Measurements from ENCODE around the gene SLC24A3.

GRCh38 chr20:19765913-19766312, 553.5 kb downstream of the SLC24A3 start:
- TF ChIP-seq CTCF (IDR thresholded peaks at IDR 0.05; ENCODE audit: poor library complexity) (no peak), EZH2 (IDR thresholded peaks at IDR 0.05; ENCODE audit: borderline replicate concordance) (no peak), EZH2phosphoT487 (IDR thresholded peaks at IDR 0.05; ENCODE audit: low read depth, severe bottlenecking, unreplicated experiment) (no peak)
